HUES6 (cell line): ENCODE measurements around the gene LMO7.

Source experiments
- H3K27ac ChIP-seq: 2 replicates; pipeline ENCODE4 v1.7.0; 2013; ENCODE audit warnings: low read depth, mild to moderate bottlenecking, low read length, inconsistent platforms
- H3K27me3 ChIP-seq: 2 replicates; pipeline ENCODE4 v1.6.1; 2013; ENCODE audit warnings: low read length; ENCODE audit not compliant: control insufficient read depth, insufficient read depth
- H3K36me3 ChIP-seq: 2 replicates; pipeline ENCODE4 v1.6.1; 2013; ENCODE audit warnings: low read length; ENCODE audit not compliant: control insufficient read depth, insufficient read depth
- H3K4me1 ChIP-seq: 2 replicates; pipeline ENCODE4 v1.6.1; 2013; ENCODE audit warnings: low read length; ENCODE audit not compliant: control insufficient read depth, insufficient read depth
- H3K4me3 ChIP-seq: 2 replicates; pipeline ENCODE4 v1.5.1; 2013; ENCODE audit warnings: low read depth, low read length
- H3K9ac ChIP-seq: one replicate; pipeline ENCODE4 v1.6.1; 2013; ENCODE audit warnings: mild to moderate bottlenecking, low read length
- H3K9me3 ChIP-seq: 2 replicates; pipeline ENCODE4 v1.6.1; 2013; ENCODE audit warnings: low read depth, low read length; ENCODE audit not compliant: control insufficient read depth, insufficient read depth

The LMO7 gene

DNA sequence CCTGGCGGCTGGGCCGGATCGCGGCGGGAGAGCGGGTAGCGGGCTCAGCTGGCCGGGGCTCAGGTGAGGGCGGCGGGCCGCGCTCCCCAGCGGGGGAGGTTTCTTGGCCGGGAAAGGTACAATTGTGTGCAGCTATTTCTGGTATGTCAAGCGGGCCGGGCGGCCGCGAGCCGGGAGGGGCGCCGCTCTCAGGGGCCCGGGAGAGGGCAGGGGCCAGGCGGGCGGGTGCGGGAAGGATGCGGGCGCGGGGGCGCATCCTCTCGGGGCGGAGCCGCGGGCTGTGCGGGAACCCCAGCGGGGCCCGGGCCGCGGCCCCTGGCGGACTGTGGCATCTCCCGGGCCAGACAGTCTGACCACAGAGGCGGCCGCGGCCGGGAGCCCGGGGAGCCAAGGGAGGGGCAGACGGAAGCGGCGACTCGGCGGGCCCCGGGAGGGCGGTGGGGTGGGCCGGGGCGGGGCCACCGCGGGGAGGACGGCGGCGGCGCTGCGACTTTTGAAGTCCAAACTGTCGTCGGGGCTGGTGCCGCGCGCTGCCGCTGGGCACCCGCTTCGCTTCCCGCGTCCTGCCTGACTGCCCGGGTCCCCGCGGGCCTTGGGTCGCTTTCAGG, at the start of gene LMO7:
LMO7 (plus strand) TSS at position 503 of the 608 bp plus-strand sequence. CDS start 328 bp downstream, outside the sequence.
- H3K4me3 ChIP-seq, result peak within 1 kb of the TSS; percentile 86
- H3K27ac ChIP-seq, result no peak within 1 kb of the TSS; the same call in 1 of the 2 replicates
- H3K9me3 ChIP-seq, result no peaks in the 10 kb centered on the region
- peaks cover 42% of the 10 kb centered on the region for H3K27me3 ChIP-seq
- no peaks in the 10 kb centered on the region for H3K36me3 ChIP-seq
- peaks cover 20% of the 10 kb centered on the region for H3K4me1 ChIP-seq
- H3K9ac ChIP-seq, result peak within 1 kb of the TSS; percentile 87

- Histone ChIP-seq H3K27me3 (no peaks in the 10 kb centered on the region), H3K9ac (no peak overlapping the region), H3K36me3 (peaks cover 23% of the 10 kb centered on the region), H3K27ac (peak overlapping the region; percentile 2; the same call in 1 of the 2 replicates), H3K4me1 (peaks cover 4% of the 10 kb centered on the region; the same call in 1 of the 2 replicates), H3K9me3 (0 out of 2 replicates have a peak, but pooled peaks cover 11% of the 10 kb centered on the region), H3K4me3 (no peak overlapping the region)
These were observed 48.5 kb upstream of the LMO7 start for GRCh38 chr13:75587679-75588078.

- peaks cover 11% of the 10 kb centered on the region for H3K4me1 ChIP-seq
- H3K27me3 ChIP-seq, result no peaks in the 10 kb centered on the region
- H3K9me3 ChIP-seq, result no peaks in the 10 kb centered on the region
- no peaks in the 10 kb centered on the region; the same call in 1 of the 2 replicates for H3K36me3 ChIP-seq
- no peak overlapping the region for H3K27ac ChIP-seq
- no peak overlapping the region for H3K4me3 ChIP-seq
- no peak overlapping the region for H3K9ac ChIP-seq
These were observed 39.4 kb upstream of the LMO7 start for GRCh38 chr13:75596657-75597182.

DNA sequence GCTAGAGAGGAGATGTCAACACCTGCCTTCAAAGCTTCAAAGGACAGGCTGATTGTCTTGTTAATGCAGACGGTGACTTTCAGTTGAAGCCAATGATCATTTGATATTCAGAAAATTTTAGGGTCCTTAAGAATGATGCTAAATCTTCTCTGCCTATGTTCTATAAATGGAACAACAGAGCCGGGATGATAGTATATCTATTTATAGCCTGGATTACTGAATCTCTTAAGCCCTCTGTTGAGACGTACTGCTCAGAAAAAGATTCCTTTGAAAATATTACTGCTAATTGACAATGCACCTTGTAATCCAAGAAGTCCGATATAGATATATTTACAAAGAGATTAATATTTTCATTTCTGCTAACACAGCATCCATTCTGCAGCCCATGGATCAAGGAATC, 35.8 kb upstream of the LMO7 start:
- no peaks in the 10 kb centered on the region for H3K27me3 ChIP-seq

GRCh38 chr13:75603038-75603437, 33.1 kb upstream of the LMO7 start:
- Histone ChIP-seq H3K4me1 (peaks cover 8% of the 10 kb centered on the region; the same call in 1 of the 2 replicates), H3K9me3 (no peaks in the 10 kb centered on the region), H3K4me3 (no peak overlapping the region), H3K27ac (no peak overlapping the region), H3K9ac (no peak overlapping the region), H3K27me3 (no peaks in the 10 kb centered on the region), H3K36me3 (no peaks in the 10 kb centered on the region; the same call in 1 of the 2 replicates)

More for the DNA sequence above, 35.8 kb upstream of the LMO7 start:
- H3K9ac ChIP-seq, result no peak overlapping the region
- no peak overlapping the region for H3K4me3 ChIP-seq
- H3K36me3 ChIP-seq, result no peaks in the 10 kb centered on the region; the same call in 1 of the 2 replicates
- no peaks in the 10 kb centered on the region for H3K4me1 ChIP-seq
- H3K9me3 ChIP-seq, result no peaks in the 10 kb centered on the region
- no peak overlapping the region for H3K27ac ChIP-seq

DNA sequence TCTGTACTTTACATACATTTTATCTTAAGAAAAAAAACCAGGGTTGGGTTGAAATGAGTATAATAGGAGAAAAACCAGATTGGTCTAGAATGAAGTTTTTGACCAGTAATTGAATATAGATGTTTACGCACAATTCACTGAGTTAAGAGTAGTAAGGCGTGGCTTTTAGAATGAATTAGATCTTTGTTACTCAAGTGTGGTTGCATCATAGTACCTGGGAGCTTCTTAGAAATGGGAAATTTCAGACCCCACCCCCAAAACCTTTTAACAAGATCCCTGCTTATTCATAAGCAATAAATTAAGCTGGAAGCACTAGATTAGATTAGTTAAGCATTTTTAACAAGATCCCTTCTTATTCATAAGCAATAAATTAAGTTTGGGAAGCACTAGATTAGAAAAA, 28.7 kb upstream of the LMO7 start:
- Histone ChIP-seq H3K9me3 (no peaks in the 10 kb centered on the region), H3K9ac (no peak overlapping the region), H3K4me3 (no peak overlapping the region), H3K27ac (peak overlapping the region; percentile 53), H3K36me3 (no peaks in the 10 kb centered on the region; the same call in 1 of the 2 replicates), H3K4me1 (peaks cover 8% of the 10 kb centered on the region; the same call in 1 of the 2 replicates), H3K27me3 (no peaks in the 10 kb centered on the region)

GRCh38 chr13:75610466-75610865, 25.7 kb upstream of the LMO7 start:
- H3K27me3 ChIP-seq, result no peaks in the 10 kb centered on the region
- H3K4me1 ChIP-seq, result peaks cover 8% of the 10 kb centered on the region; the same call in 1 of the 2 replicates
- no peaks in the 10 kb centered on the region for H3K9me3 ChIP-seq
- H3K9ac ChIP-seq, result no peak overlapping the region
- no peaks in the 10 kb centered on the region; the same call in 1 of the 2 replicates for H3K36me3 ChIP-seq
- no peak overlapping the region for H3K4me3 ChIP-seq
- no peak overlapping the region for H3K27ac ChIP-seq

DNA sequence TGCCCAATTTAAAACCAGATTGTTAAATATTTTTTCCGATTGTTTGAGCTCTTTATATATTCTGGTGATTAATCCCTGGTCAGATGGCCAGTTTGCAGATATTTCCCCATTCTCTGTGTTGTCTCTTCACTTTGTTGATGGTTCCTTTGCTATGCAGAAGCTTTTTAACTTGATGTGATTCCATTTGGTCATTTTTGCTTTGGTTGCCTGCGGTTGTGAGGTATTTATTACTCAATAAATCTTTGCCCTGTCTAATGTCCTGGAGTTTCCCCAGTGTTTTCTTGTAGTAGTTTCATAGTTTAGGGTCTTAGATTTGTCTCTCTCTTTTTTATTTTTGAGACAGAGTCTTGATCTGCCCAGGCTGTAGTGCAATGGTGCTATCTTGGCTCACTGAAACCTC, 23.8 kb upstream of the LMO7 start:
- Histone ChIP-seq H3K27me3 (no peaks in the 10 kb centered on the region), H3K4me3 (no peak overlapping the region), H3K36me3 (no peaks in the 10 kb centered on the region), H3K4me1 (peaks cover 4% of the 10 kb centered on the region; the same call in 1 of the 2 replicates), H3K27ac (no peak overlapping the region), H3K9ac (no peak overlapping the region), H3K9me3 (no peaks in the 10 kb centered on the region)

DNA sequence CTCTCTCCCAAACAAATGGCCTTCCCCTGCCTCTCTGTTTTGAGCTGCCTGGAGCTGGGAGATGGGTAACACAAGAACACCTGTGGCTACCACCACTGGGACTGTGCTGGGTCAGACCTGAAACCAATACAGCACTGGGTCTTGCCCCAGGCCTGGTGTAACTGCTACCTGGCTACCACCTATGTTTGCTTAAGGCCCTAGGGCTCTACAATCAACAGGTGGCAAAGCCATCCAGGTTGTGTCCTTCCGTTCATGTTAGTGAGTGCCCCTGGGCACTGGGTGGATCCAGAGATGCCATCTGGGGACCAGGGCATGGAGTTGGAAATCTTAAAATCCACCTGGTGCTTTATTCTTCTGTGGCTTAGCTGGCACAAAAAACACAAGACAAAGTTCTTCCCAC, 18.9 kb upstream of the LMO7 start:
- Histone ChIP-seq H3K27me3 (no peaks in the 10 kb centered on the region), H3K9me3 (no peaks in the 10 kb centered on the region), H3K4me1 (no peaks in the 10 kb centered on the region), H3K27ac (no peak overlapping the region), H3K36me3 (no peaks in the 10 kb centered on the region), H3K9ac (no peak overlapping the region), H3K4me3 (no peak overlapping the region)

- H3K27me3 ChIP-seq, result no peaks in the 10 kb centered on the region
- H3K4me1 ChIP-seq, result no peaks in the 10 kb centered on the region
- H3K27ac ChIP-seq, result no peak overlapping the region
- H3K9ac ChIP-seq, result no peak overlapping the region
- no peak overlapping the region for H3K4me3 ChIP-seq
- H3K36me3 ChIP-seq, result no peaks in the 10 kb centered on the region
- no peaks in the 10 kb centered on the region for H3K9me3 ChIP-seq
These were observed 17.8 kb upstream of the LMO7 start for GRCh38 chr13:75618308-75618707.

GRCh38 chr13:75620020-75620419, 16.1 kb upstream of the LMO7 start:
- H3K36me3 ChIP-seq, result no peaks in the 10 kb centered on the region
- no peak overlapping the region for H3K27ac ChIP-seq
- no peaks in the 10 kb centered on the region for H3K4me1 ChIP-seq
- H3K4me3 ChIP-seq, result no peak overlapping the region
- no peak overlapping the region for H3K9ac ChIP-seq
- H3K27me3 ChIP-seq, result no peaks in the 10 kb centered on the region
- no peaks in the 10 kb centered on the region for H3K9me3 ChIP-seq
